ENCODE measurements around the gene PSEN1.

The PSEN1 gene

DNA sequence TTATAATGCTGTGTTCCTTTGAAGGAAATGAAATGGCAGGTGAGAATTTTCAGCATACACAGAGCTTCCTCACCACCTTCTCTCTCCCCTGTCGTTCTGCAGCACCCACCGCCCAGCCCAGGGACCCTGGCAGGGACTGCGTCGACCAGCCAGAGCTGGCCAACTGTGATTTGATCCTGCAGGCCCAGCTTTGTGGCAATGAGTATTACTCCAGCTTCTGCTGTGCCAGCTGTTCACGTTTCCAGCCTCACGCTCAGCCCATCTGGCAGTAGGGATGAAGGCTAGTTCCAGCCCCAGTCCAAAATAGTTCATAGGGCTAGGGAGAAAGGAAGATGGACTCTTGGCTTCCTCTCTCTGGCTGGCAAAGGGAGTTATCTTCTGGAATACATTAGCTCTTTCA, 136.1 kb downstream of the PSEN1 start:
- DNase-seq (ENCODE audit: low spot score), result no peak
- in situ Hi-C loops (cut with MboI; ENCODE audit: low pct_unique_long_range_greater_than_20kb, low sequenced_read_pairs, unreplicated experiment), result no loop called here
- TF ChIP-seq, protein P1, sequence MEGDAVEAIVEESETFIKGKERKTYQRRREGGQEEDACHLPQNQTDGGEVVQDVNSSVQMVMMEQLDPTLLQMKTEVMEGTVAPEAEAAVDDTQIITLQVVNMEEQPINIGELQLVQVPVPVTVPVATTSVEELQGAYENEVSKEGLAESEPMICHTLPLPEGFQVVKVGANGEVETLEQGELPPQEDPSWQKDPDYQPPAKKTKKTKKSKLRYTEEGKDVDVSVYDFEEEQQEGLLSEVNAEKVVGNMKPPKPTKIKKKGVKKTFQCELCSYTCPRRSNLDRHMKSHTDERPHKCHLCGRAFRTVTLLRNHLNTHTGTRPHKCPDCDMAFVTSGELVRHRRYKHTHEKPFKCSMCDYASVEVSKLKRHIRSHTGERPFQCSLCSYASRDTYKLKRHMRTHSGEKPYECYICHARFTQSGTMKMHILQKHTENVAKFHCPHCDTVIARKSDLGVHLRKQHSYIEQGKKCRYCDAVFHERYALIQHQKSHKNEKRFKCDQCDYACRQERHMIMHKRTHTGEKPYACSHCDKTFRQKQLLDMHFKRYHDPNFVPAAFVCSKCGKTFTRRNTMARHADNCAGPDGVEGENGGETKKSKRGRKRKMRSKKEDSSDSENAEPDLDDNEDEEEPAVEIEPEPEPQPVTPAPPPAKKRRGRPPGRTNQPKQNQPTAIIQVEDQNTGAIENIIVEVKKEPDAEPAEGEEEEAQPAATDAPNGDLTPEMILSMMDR (IDR thresholded peaks at IDR 0.05; ENCODE audit: extremely low read depth, insufficient read depth, missing control alignments), result no peak
